GM10266 (cell line): ENCODE measurements around the gene SLC33A1.
A peak's percentile ranks its signal among the peaks of the same experiment; 100 is the strongest.
"Not testable (repeated sequence)": the region's sequence is repeated elsewhere in the genome, so short reads cannot be mapped to it uniquely, and the experiment has no call there.

ENCODE experiments used
- DNase-seq: peaks from one replicate; pipeline ENCODE4 v3.0.0; 2012; ENCODE audit errors: extremely low spot score
- TF ChIP-seq, protein P1 (sequence below): IDR thresholded peaks from 2 replicates; pipeline ENCODE4 v1.5.1; 2012; ENCODE audit warnings: mild to moderate bottlenecking, low read depth; ENCODE audit not compliant: control insufficient read depth, insufficient read depth; ENCODE audit errors: missing control alignments

The SLC33A1 gene

DNA sequence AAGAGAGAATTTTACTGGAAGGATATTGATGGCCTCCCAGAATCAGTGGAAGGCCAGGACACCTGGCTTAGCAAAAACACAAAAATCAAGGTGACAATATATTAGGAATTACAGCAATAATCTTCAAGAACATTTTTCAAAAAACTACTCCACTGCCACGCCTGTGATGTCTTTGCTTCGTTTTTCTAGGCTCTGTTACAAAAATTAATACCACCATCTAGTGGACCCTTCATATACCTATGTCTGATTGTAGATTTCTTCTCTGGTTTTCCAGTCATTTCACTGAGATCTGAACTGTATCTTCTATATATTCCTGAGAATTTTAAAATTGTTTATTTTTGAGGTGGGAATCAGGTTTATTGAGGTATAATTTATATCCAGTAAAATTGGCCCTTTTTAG is 5.6 kb upstream of the SLC33A1 start:
- peak; percentile 42 for DNase-seq
- TF ChIP-seq, protein P1, sequence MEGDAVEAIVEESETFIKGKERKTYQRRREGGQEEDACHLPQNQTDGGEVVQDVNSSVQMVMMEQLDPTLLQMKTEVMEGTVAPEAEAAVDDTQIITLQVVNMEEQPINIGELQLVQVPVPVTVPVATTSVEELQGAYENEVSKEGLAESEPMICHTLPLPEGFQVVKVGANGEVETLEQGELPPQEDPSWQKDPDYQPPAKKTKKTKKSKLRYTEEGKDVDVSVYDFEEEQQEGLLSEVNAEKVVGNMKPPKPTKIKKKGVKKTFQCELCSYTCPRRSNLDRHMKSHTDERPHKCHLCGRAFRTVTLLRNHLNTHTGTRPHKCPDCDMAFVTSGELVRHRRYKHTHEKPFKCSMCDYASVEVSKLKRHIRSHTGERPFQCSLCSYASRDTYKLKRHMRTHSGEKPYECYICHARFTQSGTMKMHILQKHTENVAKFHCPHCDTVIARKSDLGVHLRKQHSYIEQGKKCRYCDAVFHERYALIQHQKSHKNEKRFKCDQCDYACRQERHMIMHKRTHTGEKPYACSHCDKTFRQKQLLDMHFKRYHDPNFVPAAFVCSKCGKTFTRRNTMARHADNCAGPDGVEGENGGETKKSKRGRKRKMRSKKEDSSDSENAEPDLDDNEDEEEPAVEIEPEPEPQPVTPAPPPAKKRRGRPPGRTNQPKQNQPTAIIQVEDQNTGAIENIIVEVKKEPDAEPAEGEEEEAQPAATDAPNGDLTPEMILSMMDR = peak; percentile 30

DNA sequence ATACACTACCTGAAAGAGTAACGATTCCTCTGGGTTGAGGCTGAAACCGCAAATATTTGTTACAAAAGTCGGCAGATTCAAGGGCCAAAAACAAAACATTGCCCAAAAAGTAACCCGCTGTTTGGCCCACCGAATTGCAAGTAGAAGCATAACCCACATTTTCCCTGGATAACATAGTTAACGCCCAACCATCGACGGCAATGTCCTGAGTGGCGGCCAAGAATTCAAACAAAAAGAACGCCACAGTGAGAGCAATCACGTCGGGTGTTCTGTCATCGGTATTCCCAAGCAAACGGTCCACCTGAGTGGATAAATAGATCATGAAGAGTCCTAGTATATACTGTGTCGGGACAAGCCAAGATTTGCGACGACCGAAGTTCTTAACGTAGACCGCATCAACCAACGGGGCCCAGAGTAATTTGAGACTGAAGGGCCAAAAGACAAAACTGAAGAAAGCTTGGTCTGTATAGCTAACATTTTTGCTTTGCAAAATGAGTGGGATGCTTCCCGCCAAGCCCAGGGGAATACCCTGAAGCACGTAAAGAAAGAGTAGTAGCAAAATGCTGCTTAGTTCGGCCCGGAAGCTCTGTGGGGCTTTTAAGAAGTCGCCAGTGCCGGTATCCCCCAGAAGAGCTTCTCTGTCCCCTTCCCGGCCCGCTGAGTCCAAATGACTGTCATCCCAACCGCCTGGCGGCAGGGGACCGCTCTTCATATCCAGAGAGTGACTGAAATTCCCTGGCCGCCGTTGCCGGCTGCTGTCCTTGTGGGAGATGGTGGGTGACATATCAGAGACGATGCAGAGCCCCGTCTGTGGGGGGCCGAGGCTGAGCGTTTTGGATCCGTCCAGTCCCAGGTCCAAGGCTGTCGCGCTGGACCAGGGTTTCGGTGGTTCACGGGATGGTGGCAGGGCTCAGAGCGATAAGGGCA is 750 bp downstream of the SLC33A1 start:
- TF ChIP-seq, protein P1 = no peak
- no peak for DNase-seq

DNA sequence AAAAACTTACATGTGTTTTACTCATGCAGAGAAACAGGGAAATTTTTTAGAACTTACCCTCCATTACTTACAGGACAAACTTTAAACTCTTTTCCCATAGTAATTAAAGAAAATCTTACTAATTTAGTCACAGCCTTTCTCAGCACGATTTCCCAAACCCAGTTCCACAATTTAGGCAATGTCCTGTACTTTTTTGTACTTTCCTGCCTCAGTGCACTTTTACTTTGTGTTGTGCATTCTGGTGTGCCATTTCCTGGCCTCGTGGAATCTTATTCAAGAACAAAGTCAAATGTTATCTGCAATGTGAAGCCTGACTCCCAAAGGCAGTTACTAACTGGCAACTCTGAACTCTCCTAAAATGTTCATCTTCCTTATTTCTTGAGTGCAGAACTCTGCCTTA is 1.9 kb downstream of the SLC33A1 start:
- TF ChIP-seq, protein P1 = no peak
- no peak for DNase-seq

DNA sequence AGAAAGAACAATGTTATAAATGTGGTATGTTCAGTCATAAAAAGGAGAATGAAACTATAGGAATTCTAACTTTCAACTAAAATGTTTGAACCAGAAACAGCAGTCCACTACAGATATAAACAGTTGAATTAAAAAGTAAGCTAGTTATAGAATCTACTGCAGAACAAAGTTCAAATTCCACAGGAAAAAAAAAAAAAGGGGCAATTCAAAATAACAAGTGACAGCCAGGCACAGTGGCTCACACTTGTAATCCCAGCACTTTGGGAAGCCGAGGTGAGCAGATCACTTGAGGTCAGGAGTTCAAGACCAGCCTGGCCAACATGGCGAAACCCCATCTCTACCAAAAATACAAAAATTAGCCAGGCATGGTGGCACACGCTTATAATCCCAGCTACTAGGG is 4.8 kb downstream of the SLC33A1 start:
- DNase-seq = not testable (repeated sequence)

DNA sequence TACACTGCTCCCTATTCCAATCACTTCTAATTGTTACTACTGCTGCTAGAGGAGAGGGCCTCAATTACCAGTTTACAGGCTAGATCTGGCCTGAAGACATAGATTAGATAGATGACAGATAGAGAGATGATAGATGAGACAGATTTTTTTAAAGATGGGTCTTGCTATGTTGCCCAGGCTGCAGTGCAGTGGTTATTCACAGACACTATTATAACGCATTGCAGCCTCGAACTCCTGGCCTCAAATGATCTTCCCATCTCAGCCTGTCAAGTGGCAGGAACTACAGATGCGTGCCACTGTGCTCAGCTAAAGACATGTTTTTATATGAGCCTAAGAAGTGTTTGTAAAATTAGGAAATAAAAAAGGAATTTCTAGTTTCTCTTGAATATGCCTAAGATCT is 6.2 kb downstream of the SLC33A1 start:
- TF ChIP-seq, protein P1 = no peak
- DNase-seq = no peak

DNA sequence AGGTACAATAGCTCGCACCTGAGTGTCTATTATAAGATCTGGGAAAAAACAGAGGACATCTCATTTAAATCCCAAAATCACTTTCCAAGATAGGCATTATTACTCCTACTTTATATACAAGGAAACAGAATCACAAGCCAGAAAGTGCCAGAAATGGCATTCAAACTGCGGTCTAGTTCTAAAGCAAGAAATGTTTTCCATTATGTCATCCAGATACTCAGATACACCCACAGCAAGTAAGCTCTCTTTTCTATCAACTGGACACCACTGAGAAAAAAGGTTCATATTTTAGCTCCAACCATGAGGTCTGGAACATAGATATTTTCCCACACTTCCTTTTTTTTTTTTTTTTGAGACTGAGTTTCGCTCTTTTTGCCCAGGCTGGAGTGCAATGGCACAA is 8.1 kb downstream of the SLC33A1 start:
- DNase-seq = peak; percentile 47
- TF ChIP-seq, protein P1 = no peak

DNA sequence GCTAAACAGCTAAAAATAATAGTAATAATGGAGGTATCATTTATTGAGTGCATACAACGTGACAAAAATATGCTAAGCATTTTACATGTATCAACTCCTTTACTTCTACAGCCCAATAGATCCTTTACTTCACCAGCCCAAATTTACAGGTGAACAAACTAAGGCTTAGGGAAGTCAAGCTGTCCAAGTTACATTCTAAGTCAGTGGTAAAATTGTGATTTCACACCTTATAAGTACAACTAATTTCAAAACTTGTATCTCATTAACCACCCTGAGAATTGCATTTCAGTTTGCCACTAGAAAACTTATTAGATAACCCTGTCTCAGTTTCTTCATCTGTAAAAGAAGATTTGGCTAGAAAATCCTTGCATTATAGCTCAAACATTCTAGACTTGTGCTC is 10.7 kb downstream of the SLC33A1 start:
- TF ChIP-seq, protein P1 = no peak
- DNase-seq = no peak
